Fibroblast of the aortic adventitia (primary cell): Measurements from ENCODE around the gene SMIM28. TPM values are rescaled to one million over a fixed set of nuclear protein-coding genes. Genes with fewer than 3 reads are reported as not detected.

ENCODE experiments used
- DNase-seq: peaks from one replicate; pipeline ENCODE4 v3.0.0-alpha.2; 2010; ENCODE audit warnings: low read depth
- H3K4me3 ChIP-seq: 2 replicates; pipeline ENCODE4 v1.5.1; 2011; ENCODE audit warnings: low read depth, mild to moderate bottlenecking, control low read depth, low read length, moderate library complexity
- CTCF ChIP-seq: IDR thresholded peaks from 2 replicates; pipeline ENCODE4 v1.5.1; 2011; ENCODE audit warnings: mild to moderate bottlenecking, low read length, control low read depth, inconsistent platforms; ENCODE audit not compliant: insufficient read depth
- total RNA-seq: library from RNA; depleted of rRNA; stranded (reverse); fragments of >200 nt; gene quantifications from 2 replicates; pipeline ENCODE4 v1.2.3, GENCODE V29; 2012; ENCODE audit warnings: low replicate concordance

The SMIM28 gene
- total RNA-seq, 1 donor: not detected

- DNase-seq: peak; percentile 54
- no peak for TF ChIP-seq CTCF
Measured at GRCh38 chr6:138410972-138411880, 33.5 kb downstream of the SMIM28 start.

GRCh38 chr6:138415125-138415524, 37.4 kb downstream of the SMIM28 start:
- TF ChIP-seq CTCF: no peak
- DNase-seq: no peak

More at GRCh38 chr6:138410972-138411880, 33.5 kb downstream of the SMIM28 start:
- H3K4me3 ChIP-seq: no peak overlapping the region

GRCh38 chr6:138416206-138416605, 38.5 kb downstream of the SMIM28 start:
- peak; percentile 14 for DNase-seq
- no peak for TF ChIP-seq CTCF
- no peak overlapping the region for H3K4me3 ChIP-seq

More at GRCh38 chr6:138415125-138415524, 37.4 kb downstream of the SMIM28 start:
- no peak overlapping the region for H3K4me3 ChIP-seq

GRCh38 chr6:138417493-138418117, 39.9 kb downstream of the SMIM28 start:
- no peak for TF ChIP-seq CTCF
- H3K4me3 ChIP-seq: no peak overlapping the region
- no peak for DNase-seq

GRCh38 chr6:138418118-138418742, 40.5 kb downstream of the SMIM28 start:
- H3K4me3 ChIP-seq: no peak overlapping the region
- no peak for TF ChIP-seq CTCF
- DNase-seq: no peak

GRCh38 chr6:138419766-138420165, 42.1 kb downstream of the SMIM28 start:
- no peak for TF ChIP-seq CTCF
- H3K4me3 ChIP-seq: no peak overlapping the region
- no peak for DNase-seq
